Uterus (tissue), 2 donors: Measurements from ENCODE around the gene TIMM21.

Experiments
- POLR2A ChIP-seq, 2 donors: fragments of 450-650 bp; IDR thresholded peaks; one replicate each; pipeline ENCODE4 v1.6.1; 2016; ENCODE audit warnings: antibody characterized with exemption in 2 of 2, mild to moderate bottlenecking in 1 of 2, moderate library complexity in 1 of 2
- TF ChIP-seq, protein P1 (sequence below), 4 experiments: fragments of 200-600 bp in 2 of 4; fragments of 450-650 bp in 2 of 4; sonication (generic) in 2 of 4; IDR thresholded peaks; one replicate each; pipeline ENCODE4 v1.5.1; 2016 to 2019; ENCODE audit warnings: antibody characterized with exemption in 4 of 4, mild to moderate bottlenecking in 2 of 4, moderate library complexity in 1 of 4

DNA sequence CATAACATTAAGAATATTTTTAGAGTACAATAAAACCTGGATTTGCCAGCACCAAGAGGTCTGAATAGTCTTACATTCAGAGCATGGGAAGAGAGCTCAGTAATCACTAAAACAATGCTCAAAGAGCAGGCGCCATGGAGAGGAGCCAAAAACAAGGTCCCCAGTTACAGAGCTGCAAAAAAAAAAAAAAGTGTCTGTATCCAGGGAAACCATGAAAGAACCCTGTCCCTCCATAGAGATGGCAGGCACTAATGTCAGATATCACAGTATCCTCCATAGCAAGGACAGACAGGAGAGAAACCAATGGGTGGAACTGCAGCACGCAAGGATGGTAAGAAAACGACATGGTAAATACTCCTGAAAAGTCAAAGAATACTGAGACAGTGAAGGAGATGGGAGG is 20.2 kb upstream of the TIMM21 start:
- TF ChIP-seq, protein P1, sequence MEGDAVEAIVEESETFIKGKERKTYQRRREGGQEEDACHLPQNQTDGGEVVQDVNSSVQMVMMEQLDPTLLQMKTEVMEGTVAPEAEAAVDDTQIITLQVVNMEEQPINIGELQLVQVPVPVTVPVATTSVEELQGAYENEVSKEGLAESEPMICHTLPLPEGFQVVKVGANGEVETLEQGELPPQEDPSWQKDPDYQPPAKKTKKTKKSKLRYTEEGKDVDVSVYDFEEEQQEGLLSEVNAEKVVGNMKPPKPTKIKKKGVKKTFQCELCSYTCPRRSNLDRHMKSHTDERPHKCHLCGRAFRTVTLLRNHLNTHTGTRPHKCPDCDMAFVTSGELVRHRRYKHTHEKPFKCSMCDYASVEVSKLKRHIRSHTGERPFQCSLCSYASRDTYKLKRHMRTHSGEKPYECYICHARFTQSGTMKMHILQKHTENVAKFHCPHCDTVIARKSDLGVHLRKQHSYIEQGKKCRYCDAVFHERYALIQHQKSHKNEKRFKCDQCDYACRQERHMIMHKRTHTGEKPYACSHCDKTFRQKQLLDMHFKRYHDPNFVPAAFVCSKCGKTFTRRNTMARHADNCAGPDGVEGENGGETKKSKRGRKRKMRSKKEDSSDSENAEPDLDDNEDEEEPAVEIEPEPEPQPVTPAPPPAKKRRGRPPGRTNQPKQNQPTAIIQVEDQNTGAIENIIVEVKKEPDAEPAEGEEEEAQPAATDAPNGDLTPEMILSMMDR (IDR thresholded peaks at IDR 0.05) = no peak
- no peak for TF ChIP-seq POLR2A (IDR thresholded peaks at IDR 0.05)
